SK-N-SH (cell line): ENCODE results near the gene STC2.

Experiments
- CTCF ChIP-seq: fragments of 200-600 bp; sonication (generic); IDR thresholded peaks from 2 replicates; pipeline ENCODE4 v1.6.1; 2017; ENCODE audit warnings: antibody characterized with exemption, mild to moderate bottlenecking, moderate library complexity
- EP300 ChIP-seq, 2 experiments: IDR thresholded peaks; 2 replicates each; pipeline versions ENCODE4 v1.4.0 to v1.6.1; 2012; ENCODE audit warnings: borderline replicate concordance in 1 of 2, low read depth in 1 of 2, low read length in 1 of 2
- GATA2 ChIP-seq: sonication (generic); formaldehyde crosslinking; IDR thresholded peaks from 2 replicates; pipeline ENCODE4 v1.5.0; 2020; ENCODE audit warnings: mild to moderate bottlenecking, missing genetic modification reagents
- POLR2AphosphoS5 ChIP-seq: IDR thresholded peaks from 2 replicates; pipeline ENCODE4 v1.6.1; 2012; ENCODE audit warnings: low read depth, low read length
- REST ChIP-seq: IDR thresholded peaks from 2 replicates; pipeline ENCODE4 v1.6.1; 2012; ENCODE audit warnings: mild to moderate bottlenecking, low read depth, low read length, moderate library complexity
- RXRA ChIP-seq: IDR thresholded peaks from 2 replicates; pipeline ENCODE4 v1.4.0; 2012; ENCODE audit warnings: low read depth, mild to moderate bottlenecking, borderline replicate concordance
- SIN3A ChIP-seq: IDR thresholded peaks from 2 replicates; pipeline ENCODE4 v1.6.1; 2012; ENCODE audit warnings: low read depth, mild to moderate bottlenecking, low read length, moderate library complexity, borderline replicate concordance
- SMC3 ChIP-seq: IDR thresholded peaks from 2 replicates; pipeline ENCODE4 v1.6.1; 2012; ENCODE audit warnings: low read depth, low read length, improper control_type of control experiment
- TAF1 ChIP-seq: IDR thresholded peaks from 2 replicates; pipeline ENCODE4 v1.6.1; 2012; ENCODE audit warnings: low read depth, mild to moderate bottlenecking, low read length, moderate library complexity, borderline replicate concordance
- YY1 ChIP-seq: IDR thresholded peaks from 2 replicates; pipeline ENCODE4 v1.4.0; 2012; ENCODE audit warnings: low read depth, mild to moderate bottlenecking

- TF ChIP-seq EP300 (IDR thresholded peaks at IDR 0.05; ENCODE audit: borderline replicate concordance in 1 of 2, low read depth in 1 of 2, low read length in 1 of 2), result no peak
- no peak for TF ChIP-seq SIN3A
- TF ChIP-seq CTCF, result no peak
- no peak for TF ChIP-seq SMC3
- no peak for TF ChIP-seq GATA2 (CRISPR knock-in tag)
- no peak for TF ChIP-seq RXRA
- TF ChIP-seq POLR2AphosphoS5, result no peak
- TF ChIP-seq TAF1, result no peak
- no peak for TF ChIP-seq YY1
- no peak for TF ChIP-seq REST
Measured at GRCh38 chr5:173278172-173278571, 50.0 kb downstream of the STC2 start.
